Activated CD4-positive, alpha-beta memory T cell treated with anti-CD3 and anti-CD28 coated beads, Interleukin-2, amount 10 ng/mL, durations not matched to agents 7 days and 5 days (primary cell): Measurements from ENCODE around the gene TBL1X. TPM values are rescaled to one million over a fixed set of nuclear protein-coding genes. Genes with fewer than 3 reads are reported as not detected.

Experiments
- CTCF ChIA-PET: fragments of 350-600 bp; sonication (Branson Sonifier 250); formaldehyde crosslinking; loops from one replicate; lab custom pipeline; 2021; ENCODE audit warnings: antibody characterized with exemption, inconsistent platforms; lab: Charles Lee
- POLR2A ChIA-PET: fragments of 350-600 bp; sonication (Branson Sonifier 250); formaldehyde crosslinking; loops from one replicate; lab custom pipeline; 2021; ENCODE audit warnings: antibody characterized with exemption; lab: Charles Lee
- DNase-seq: peaks from one replicate; pipeline ENCODE4 v3.0.0-alpha.2; 2020
- H3K27ac Mint-ChIP-seq: one replicate; pipeline ENCODE4 v1.8.0; 2021; ENCODE audit warnings: mild to moderate bottlenecking, mixed read lengths
- H3K27me3 Mint-ChIP-seq: one replicate; pipeline ENCODE4 v1.8.0; 2021; ENCODE audit warnings: mixed read lengths
- H3K36me3 Mint-ChIP-seq: one replicate; pipeline ENCODE4 v1.8.0; 2021; ENCODE audit warnings: low read depth, mixed read lengths
- H3K4me1 Mint-ChIP-seq: one replicate; pipeline ENCODE4 v1.8.0; 2021; ENCODE audit warnings: mixed read lengths
- H3K4me3 Mint-ChIP-seq: one replicate; pipeline ENCODE4 v1.8.0; 2021; ENCODE audit warnings: mild to moderate bottlenecking, mixed read lengths
- H3K9me3 Mint-ChIP-seq: one replicate; pipeline ENCODE4 v1.8.0; 2021; ENCODE audit warnings: mixed read lengths
- total RNA-seq, 2 experiments: library from RNA; stranded (reverse); gene quantifications; one replicate each; pipeline ENCODE4 v1.2.3, GENCODE V29; 2021

TBL1X gene
- total RNA-seq, 2 experiments from 2014 or later = 39.5 to 44.0 TPM

- CTCF ChIA-PET = no interaction called here
- no peak overlapping the region for H3K27ac Mint-ChIP-seq
- DNase-seq = no peak
- H3K36me3 Mint-ChIP-seq = no peaks in the 10 kb centered on the region
- H3K9me3 Mint-ChIP-seq = no peaks in the 10 kb centered on the region
- POLR2A ChIA-PET = no interaction called here
- H3K4me3 Mint-ChIP-seq = no peak overlapping the region
- H3K4me1 Mint-ChIP-seq = no peaks in the 10 kb centered on the region
- peaks cover 40% of the 10 kb centered on the region for H3K27me3 Mint-ChIP-seq
These were observed 319.5 kb downstream of the TBL1X start for GRCh38 chrX:9784332-9784731.

- Mint-ChIP-seq H3K4me3 (no peak overlapping the region), H3K36me3 (no peaks in the 10 kb centered on the region), H3K27ac (no peak overlapping the region), H3K27me3 (peaks cover 40% of the 10 kb centered on the region), H3K4me1 (no peaks in the 10 kb centered on the region), H3K9me3 (no peaks in the 10 kb centered on the region)
- DNase-seq = no peak
- POLR2A ChIA-PET = no interaction called here
- CTCF ChIA-PET = no interaction called here
These were observed 320.5 kb downstream of the TBL1X start for GRCh38 chrX:9785254-9785943.

GRCh38 chrX:9785944-9786797, 321.3 kb downstream of the TBL1X start, which contains the start of gene SHROOM2:
SHROOM2 (plus strand) TSS chrX:9786429; CDS start chrX:9786546, 117 bp downstream.
- ChIA-PET POLR2A (no interaction called here), CTCF (no interaction called here)
- Mint-ChIP-seq H3K4me1 (no peaks in the 10 kb centered on the region), H3K36me3 (no peaks in the 10 kb centered on the region), H3K4me3 (no peak within 1 kb of the TSS), H3K27ac (no peak within 1 kb of the TSS), H3K27me3 (peaks cover 43% of the 10 kb centered on the region), H3K9me3 (no peaks in the 10 kb centered on the region)
- DNase-seq = no peak

GRCh38 chrX:9786798-9787635, 322.2 kb downstream of the TBL1X start:
- ChIA-PET POLR2A (no interaction called here), CTCF (no interaction called here)
- H3K4me1 Mint-ChIP-seq = no peaks in the 10 kb centered on the region
- DNase-seq = no peak
- no peaks in the 10 kb centered on the region for H3K36me3 Mint-ChIP-seq
- H3K27ac Mint-ChIP-seq = no peak overlapping the region
- no peak overlapping the region for H3K4me3 Mint-ChIP-seq
- peaks cover 43% of the 10 kb centered on the region for H3K27me3 Mint-ChIP-seq
- no peaks in the 10 kb centered on the region for H3K9me3 Mint-ChIP-seq

GRCh38 chrX:9788911-9789310, 324.1 kb downstream of the TBL1X start:
- ChIA-PET CTCF (no interaction called here), POLR2A (no interaction called here)
- Mint-ChIP-seq H3K27ac (no peak overlapping the region), H3K4me1 (no peaks in the 10 kb centered on the region), H3K9me3 (no peaks in the 10 kb centered on the region), H3K4me3 (no peak overlapping the region), H3K27me3 (peaks cover 34% of the 10 kb centered on the region), H3K36me3 (no peaks in the 10 kb centered on the region)
- DNase-seq = no peak

- Mint-ChIP-seq H3K9me3 (no peaks in the 10 kb centered on the region), H3K4me1 (no peaks in the 10 kb centered on the region), H3K27me3 (peaks cover 31% of the 10 kb centered on the region), H3K36me3 (no peaks in the 10 kb centered on the region), H3K4me3 (no peak overlapping the region), H3K27ac (no peak overlapping the region)
- DNase-seq = no peak
- CTCF ChIA-PET = no interaction called here
- POLR2A ChIA-PET = no interaction called here
These were observed 324.7 kb downstream of the TBL1X start for GRCh38 chrX:9789555-9789954.
